Endothelial cell of umbilical vein (primary cell): Measurements from ENCODE around the gene CLDN11.

ENCODE experiments used
- CTCF ChIP-seq, 2 donors: IDR thresholded peaks; 1 replicate in 1 of 2; 2 replicates in 1 of 2; pipeline ENCODE4 v1.5.1; 2011; ENCODE audit warnings: low read length in 2 of 2, mild to moderate bottlenecking in 2 of 2, moderate library complexity in 2 of 2, control low read depth in 1 of 2, inconsistent platforms in 1 of 2, low read depth in 1 of 2; ENCODE audit not compliant: insufficient read depth in 1 of 2; ENCODE audit errors: extremely low read depth in 1 of 2
- EZH2 ChIP-seq: IDR thresholded peaks from 2 replicates; pipeline ENCODE4 v1.6.1; 2012; ENCODE audit warnings: borderline replicate concordance, low read depth, mild to moderate bottlenecking, moderate library complexity, low read length, inconsistent platforms; ENCODE audit not compliant: severe bottlenecking
- FOS ChIP-seq: IDR thresholded peaks from 2 replicates; pipeline ENCODE4 v1.6.1; 2011; ENCODE audit warnings: mild to moderate bottlenecking, low read length, moderate library complexity, borderline replicate concordance; ENCODE audit not compliant: insufficient read depth
- GATA2 ChIP-seq: IDR thresholded peaks from 2 replicates; pipeline ENCODE4 v1.7.0; 2011; ENCODE audit warnings: low read depth, mild to moderate bottlenecking, moderate library complexity, mixed read lengths, low read length; ENCODE audit not compliant: insufficient read length, insufficient read depth
- JUN ChIP-seq: IDR thresholded peaks from 2 replicates; pipeline ENCODE4 v1.6.1; 2011; ENCODE audit warnings: borderline replicate concordance, low read depth; ENCODE audit not compliant: insufficient read length, insufficient read depth
- MAX ChIP-seq: IDR thresholded peaks from 2 replicates; pipeline ENCODE4 v1.6.1; 2011; ENCODE audit not compliant: insufficient read depth, insufficient read length
- MYC ChIP-seq: IDR thresholded peaks from one replicate; pipeline ENCODE4 v1.6.1; 2011; ENCODE audit warnings: mild to moderate bottlenecking, low read depth, low read length
- POLR2A ChIP-seq: IDR thresholded peaks from 2 replicates; pipeline ENCODE4 v1.6.1; 2012; ENCODE audit warnings: low read depth, mild to moderate bottlenecking, control low read depth, low read length
- POLR2AphosphoS5 ChIP-seq: IDR thresholded peaks from 2 replicates; pipeline ENCODE4 v1.6.1; 2012; ENCODE audit warnings: low read depth, mild to moderate bottlenecking, control low read depth, low read length, moderate library complexity; ENCODE audit not compliant: insufficient read depth

GRCh38 chr3:170423001-170423615, 4.4 kb downstream of the CLDN11 start:
- no peak for TF ChIP-seq EZH2
- TF ChIP-seq POLR2A: no peak
- no peak for TF ChIP-seq CTCF (IDR thresholded peaks at IDR 0.05; ENCODE audit: extremely low read depth in 1 of 2, insufficient read depth in 1 of 2, low read depth in 1 of 2, low read length in 2 of 2)
- TF ChIP-seq POLR2AphosphoS5: no peak
- no peak for TF ChIP-seq MYC
- no peak for TF ChIP-seq MAX
- TF ChIP-seq FOS: no peak
- TF ChIP-seq GATA2: no peak
- TF ChIP-seq JUN: no peak
